CD4-positive, alpha-beta T cell treated with Interleukin-6 at 100 ng/mL for 8 hours (primary cell): ENCODE measurements around the gene FAM222A.

Source experiments
- DNase-seq: peaks from one replicate; pipeline ENCODE4 v3.0.0-alpha.2; 2020; ENCODE audit warnings: mixed read lengths, low spot score

FAM222A gene

GRCh38 chr12:109802828-109803227, 89.2 kb downstream of the FAM222A start:
- DNase-seq = no peak

GRCh38 chr12:109803678-109804077, 90.1 kb downstream of the FAM222A start:
- no peak for DNase-seq

- DNase-seq = peak; percentile 65
Measured at GRCh38 chr12:109804820-109805761, 91.5 kb downstream of the FAM222A start.

GRCh38 chr12:109807954-109808643, 94.5 kb downstream of the FAM222A start:
- DNase-seq = no peak

- no peak for DNase-seq
Measured at GRCh38 chr12:109808876-109809646, 95.4 kb downstream of the FAM222A start.

- DNase-seq = no peak
Measured at GRCh38 chr12:109810954-109811623, 97.5 kb downstream of the FAM222A start.

- no peak for DNase-seq
Measured at GRCh38 chr12:109811624-109811995, 98.0 kb downstream of the FAM222A start.

- DNase-seq = no peak
Measured at GRCh38 chr12:109813810-109814416, 100.3 kb downstream of the FAM222A start.

- DNase-seq = no peak
Measured at GRCh38 chr12:109814600-109815150, 101.0 kb downstream of the FAM222A start.

- no peak for DNase-seq
Measured at GRCh38 chr12:109815225-109815624, 101.6 kb downstream of the FAM222A start.

- DNase-seq = no peak
Measured at GRCh38 chr12:109815757-109816617, 102.4 kb downstream of the FAM222A start.

GRCh38 chr12:109816870-109817269, 103.2 kb downstream of the FAM222A start:
- DNase-seq = no peak

- DNase-seq = no peak
Measured at GRCh38 chr12:109817627-109818231, 104.1 kb downstream of the FAM222A start.

GRCh38 chr12:109818253-109818652, 104.6 kb downstream of the FAM222A start:
- DNase-seq = no peak

GRCh38 chr12:109818905-109819500, 105.4 kb downstream of the FAM222A start:
- DNase-seq = no peak
